HepG2 (cell line): Measurements from ENCODE around the gene MSI2. TPM values are rescaled to one million over a fixed set of nuclear protein-coding genes. Genes with fewer than 3 reads are reported as not detected.

Source experiments
- ATAC-seq: fragments of 200-7000 bp; cut with Tn5 transposase; 3 replicates; pipeline ENCODE4 v1.9.1; 2020; ENCODE audit warnings: mild to moderate bottlenecking, moderate library complexity
- BruUV-seq: library from RNA; stranded (reverse); fragments of 400-500 nt; replicated peaks from 2 replicates; lab custom pipeline; 2021; lab: Mats Ljungman, UMichigan
- CTCF ChIA-PET: fragments of 300-600 bp; formaldehyde crosslinking; extraction: SDS; loops from one replicate; lab custom pipeline; 2021; ENCODE audit warnings: low total read pairs, inconsistent platforms, low intra/inter-chr PET ratio; lab: Yijun Ruan, JAX
- POLR2A ChIA-PET: fragments of 350-600 bp; sonication (Branson Sonifier 250); formaldehyde crosslinking; loops from one replicate; lab custom pipeline; 2020; ENCODE audit warnings: antibody characterized with exemption, inconsistent platforms; lab: Yijun Ruan, JAX
- DNase-seq: peaks from one replicate; pipeline ENCODE4 v3.0.0-alpha.2; 2015; ENCODE audit warnings: low spot score
- FAIRE-seq: peaks from 3 replicates; lab custom pipeline; 2011; peaks lifted over from hg19 to GRCh38; lab: Jason Lieb, UNC
- H2AFZ ChIP-seq: one replicate; pipeline ENCODE4 v1.6.1; 2011; ENCODE audit warnings: low read length, inconsistent platforms
- H3K27ac ChIP-seq: fragments of 300-600 bp; 3 replicates; pipeline ENCODE4 v1.8.0; 2011; ENCODE audit warnings: mixed run types, mild to moderate bottlenecking, mixed read lengths, low read length, inconsistent platforms; ENCODE audit not compliant: insufficient read depth; ENCODE audit errors: extremely low read length
- H3K27me3 ChIP-seq, 2 experiments: fragments of 200-600 bp in 1 of 2; 2 replicates in 1 of 2; 3 replicates in 1 of 2; pipeline versions ENCODE4 v1.6.0 to v1.8.0; 2011; ENCODE audit warnings: low read length in 2 of 2, mild to moderate bottlenecking in 2 of 2, moderate library complexity in 2 of 2, inconsistent platforms in 1 of 2; ENCODE audit not compliant: insufficient read depth in 2 of 2, control insufficient read depth in 1 of 2
- H3K36me3 ChIP-seq, 2 experiments: fragments of 200-600 bp in 1 of 2; replicated peaks in 1 of 2; 2 replicates in 1 of 2; 3 replicates in 1 of 2; pipeline versions ENCODE4 v1.5.1 to v1.8.0; 2011; ENCODE audit warnings: low read length in 2 of 2, inconsistent platforms in 1 of 2; ENCODE audit not compliant: insufficient read depth in 2 of 2, control insufficient read depth in 1 of 2
- H3K4me1 ChIP-seq: 2 replicates; pipeline ENCODE4 v1.5.1; 2012; ENCODE audit warnings: low read length, inconsistent platforms; ENCODE audit not compliant: insufficient read depth
- H3K4me2 ChIP-seq: 2 replicates; pipeline ENCODE4 v1.6.0; 2011; ENCODE audit warnings: low read depth, low read length, inconsistent platforms
- H3K4me3 ChIP-seq, 3 experiments: fragments of 200-600 bp in 1 of 3; sonication (generic), shearing (Covaris generic) in 1 of 3; replicated peaks in 1 of 3; 2 replicates each; pipeline ENCODE4 v1.5.1; 2011 to 2016; ENCODE audit warnings: low read length in 3 of 3, inconsistent platforms in 2 of 3, low read depth in 2 of 3, mild to moderate bottlenecking in 2 of 3, control low read depth in 1 of 3, mixed read lengths in 1 of 3; ENCODE audit not compliant: insufficient read depth in 1 of 3
- H3K79me2 ChIP-seq: one replicate; pipeline ENCODE4 v1.6.1; 2011; ENCODE audit warnings: low read length, inconsistent platforms; ENCODE audit not compliant: insufficient read depth
- H3K9ac ChIP-seq: 2 replicates; pipeline ENCODE4 v1.6.0; 2011; ENCODE audit warnings: mild to moderate bottlenecking, low read depth, low read length, inconsistent platforms; ENCODE audit not compliant: insufficient read depth
- H3K9me3 ChIP-seq: 2 replicates; pipeline ENCODE4 v1.5.1; 2012; ENCODE audit warnings: mild to moderate bottlenecking, low read length
- H4K20me1 ChIP-seq: 2 replicates; pipeline ENCODE4 v1.6.0; 2011; ENCODE audit warnings: inconsistent platforms, mild to moderate bottlenecking, low read length, moderate library complexity; ENCODE audit not compliant: insufficient read depth
- ATM ChIP-seq: fragments of 450-650 bp; IDR thresholded peaks from 2 replicates; pipeline ENCODE4 v1.7.1; 2017; ENCODE audit warnings: mild to moderate bottlenecking, borderline replicate concordance
- MYPOP ChIP-seq: sonication (generic); formaldehyde crosslinking; IDR thresholded peaks from 2 replicates; pipeline ENCODE4 v1.8.1; 2023; ENCODE audit warnings: mild to moderate bottlenecking, moderate library complexity, missing genetic modification reagents
- PBX3 ChIP-seq: sonication (generic); formaldehyde crosslinking; IDR thresholded peaks from 2 replicates; pipeline ENCODE4 v1.8.1; 2023; ENCODE audit warnings: missing genetic modification reagents, inconsistent platforms, borderline replicate concordance
- RBFOX2 ChIP-seq: fragments of 200-400 bp; formaldehyde crosslinking; IDR thresholded peaks from 2 replicates; pipeline ENCODE4 v1.6.1; 2017; ENCODE audit warnings: low read depth, mild to moderate bottlenecking, low read length
- THAP8 ChIP-seq: sonication (generic); formaldehyde crosslinking; IDR thresholded peaks from 2 replicates; pipeline ENCODE4 v1.5.1; 2020; ENCODE audit warnings: missing genetic modification reagents, mild to moderate bottlenecking, borderline replicate concordance
- XBP1 ChIP-seq: sonication (generic); formaldehyde crosslinking; IDR thresholded peaks from 2 replicates; pipeline ENCODE4 v1.5.0; 2020; ENCODE audit warnings: missing genetic modification reagents
- ZBTB3 ChIP-seq: sonication (generic); formaldehyde crosslinking; IDR thresholded peaks from 2 replicates; pipeline ENCODE4 v1.4.0; 2020; ENCODE audit warnings: low read depth, mild to moderate bottlenecking, moderate library complexity, missing genetic modification reagents, borderline replicate concordance
- ZFP91 ChIP-seq: sonication (generic); formaldehyde crosslinking; IDR thresholded peaks from 2 replicates; pipeline ENCODE4 v1.9.0; 2022; ENCODE audit warnings: missing genetic modification reagents, mild to moderate bottlenecking, borderline replicate concordance
- ZMYM4 ChIP-seq: sonication (generic); formaldehyde crosslinking; IDR thresholded peaks from 2 replicates; pipeline ENCODE4 v1.8.1; 2023; ENCODE audit warnings: mild to moderate bottlenecking, missing genetic modification reagents
- ZNF143 ChIP-seq: sonication (generic); formaldehyde crosslinking; IDR thresholded peaks from 2 replicates; pipeline ENCODE4 v1.4.0; 2020; ENCODE audit warnings: missing genetic modification reagents
- ZNF20 ChIP-seq: sonication (generic); formaldehyde crosslinking; IDR thresholded peaks from 2 replicates; pipeline ENCODE4 v1.4.0; 2020; ENCODE audit warnings: mild to moderate bottlenecking, moderate library complexity, missing genetic modification reagents
- ZNF557 ChIP-seq: sonication (generic); formaldehyde crosslinking; IDR thresholded peaks from 2 replicates; pipeline ENCODE4 v1.4.0; 2020; ENCODE audit warnings: missing genetic modification reagents
- ZNF576 ChIP-seq: sonication (generic); formaldehyde crosslinking; IDR thresholded peaks from 2 replicates; pipeline ENCODE4 v1.4.0; 2020; ENCODE audit warnings: mild to moderate bottlenecking, missing genetic modification reagents
- ZNF768 ChIP-seq: sonication (generic); formaldehyde crosslinking; IDR thresholded peaks from 2 replicates; pipeline ENCODE4 v1.4.0; 2020; ENCODE audit warnings: missing genetic modification reagents
- ZNF781 ChIP-seq: sonication (generic); formaldehyde crosslinking; IDR thresholded peaks from 2 replicates; pipeline ENCODE4 v1.5.1; 2020; ENCODE audit warnings: borderline replicate concordance, mild to moderate bottlenecking, missing genetic modification reagents; ENCODE audit errors: not compliant biosample characterization
- WGBS: methylation state at CpG from one replicate; pipeline ENCODE4 v1.1.6; 2017; ENCODE audit warnings: low lambda C conversion rate; 5-methylcytosine and 5-hydroxymethylcytosine counted together
- in situ Hi-C: cut with HindIII; loops from 2 replicates; pipeline ENCODE4 v1.10.0; 2017; ENCODE audit warnings: low pct_unique_long_range_greater_than_20kb; ENCODE audit not compliant: extremely low pct_ligation_motif_present
- intact Hi-C: fragments of 100-400 bp; cut with micrococcal nuclease; formaldehyde crosslinking; loops from one replicate; pipeline ENCODE4 v1.10.0; 2022; ENCODE audit not compliant: unreplicated experiment
- polyA plus RNA-seq, 8 experiments: library from polyadenylated mRNA; depleted of rRNA in 3 of 8; stranded (reverse) in 7 of 8; unstranded in 1 of 8; fragments of >200 nt; fragmentation: Illumina TruSeq in 4 of 8; extraction: Trizol in 4 of 8; gene quantifications; 2 replicates each; pipeline versions ENCODE4 v1.2.1 to v1.2.3, GENCODE V29; 2011 to 2016; ENCODE audit warnings: low read depth in 4 of 8, missing spikeins in 1 of 8, mixed read lengths in 1 of 8; ENCODE audit not compliant: insufficient read depth in 1 of 8
- total RNA-seq, 5 experiments: library from RNA; depleted of rRNA; stranded (reverse); fragments of >200 nt; fragmentation: Illumina TruSeq; extraction: Trizol; gene quantifications; 2 replicates each; pipeline ENCODE4 v1.2.3, GENCODE V29; 2016; ENCODE audit warnings: low read depth in 1 of 5

MSI2 gene
- total and polyA plus RNA-seq, 2 of the 13 experiments (the other 11 are each of a cell fraction or from before 2014, with no cell fraction given): 77.5 to 78.4 TPM

- TF ChIP-seq ZFP91: no peak
- no peak for TF ChIP-seq ZNF781 (CRISPR knock-in tag)
- TF ChIP-seq ZNF20 (CRISPR knock-in tag): no peak
- TF ChIP-seq ATM: no peak
- no peak for TF ChIP-seq PBX3 (CRISPR knock-in tag)
- TF ChIP-seq ZNF143 (CRISPR knock-in tag): no peak
- TF ChIP-seq ZNF557 (CRISPR knock-in tag): no peak
These were observed 440.9 kb downstream of the MSI2 start (continued) for GRCh38 chr17:57697197-57697596.

GRCh38 chr17:57697891-57698711 is 441.8 kb downstream of the MSI2 start:
- Histone ChIP-seq H3K79me2 (no peaks in the 10 kb centered on the region), H3K4me2 (peak overlapping the region; percentile 76), H3K27ac (no peak overlapping the region), H3K9me3 (no peaks in the 10 kb centered on the region), H3K4me3 (peak overlapping the region; percentile 3 to 62 (median 26); a peak in 5 of 6 replicates), H3K9ac (no peak overlapping the region), H3K36me3 (no peaks in the 10 kb centered on the region), H3K4me1 (peaks cover 24% of the 10 kb centered on the region), H2AFZ (peak overlapping the region; percentile 65), H4K20me1 (no peaks in the 10 kb centered on the region), H3K27me3 (no peaks in the 10 kb centered on the region)
- FAIRE-seq (peak; percentile 85), DNase-seq (peak; percentile 59), ATAC-seq (peak; percentile 88)
- no TSS peak for BruUV-seq
- CTCF ChIA-PET: no interaction called here
- POLR2A ChIA-PET: interaction anchor here (0.6 to 1.0 kb wide), 3 partner anchors 10 to 258 kb away, joined by 3 read pairs; no protein-coding TSS in a partner anchor
- intact Hi-C loops (no loop called here), in situ Hi-C loops (no loop called here)
- 15% methylated on average over 12 of the region's 12 CpGs for WGBS
- TF ChIP-seq XBP1 (CRISPR knock-in tag) (no peak), ZNF768 (CRISPR knock-in tag) (peak; percentile 55; the same call in 1 of the 2 replicates), THAP8 (no peak), RBFOX2 (no peak), ZNF576 (CRISPR knock-in tag) (no peak), ZBTB3 (CRISPR knock-in tag) (no peak), ZMYM4 (CRISPR knock-in tag) (peak; percentile 87), MYPOP (CRISPR knock-in tag) (no peak)
